Measurements from ENCODE around the gene KCNJ10.

Gene KCNJ10

DNA sequence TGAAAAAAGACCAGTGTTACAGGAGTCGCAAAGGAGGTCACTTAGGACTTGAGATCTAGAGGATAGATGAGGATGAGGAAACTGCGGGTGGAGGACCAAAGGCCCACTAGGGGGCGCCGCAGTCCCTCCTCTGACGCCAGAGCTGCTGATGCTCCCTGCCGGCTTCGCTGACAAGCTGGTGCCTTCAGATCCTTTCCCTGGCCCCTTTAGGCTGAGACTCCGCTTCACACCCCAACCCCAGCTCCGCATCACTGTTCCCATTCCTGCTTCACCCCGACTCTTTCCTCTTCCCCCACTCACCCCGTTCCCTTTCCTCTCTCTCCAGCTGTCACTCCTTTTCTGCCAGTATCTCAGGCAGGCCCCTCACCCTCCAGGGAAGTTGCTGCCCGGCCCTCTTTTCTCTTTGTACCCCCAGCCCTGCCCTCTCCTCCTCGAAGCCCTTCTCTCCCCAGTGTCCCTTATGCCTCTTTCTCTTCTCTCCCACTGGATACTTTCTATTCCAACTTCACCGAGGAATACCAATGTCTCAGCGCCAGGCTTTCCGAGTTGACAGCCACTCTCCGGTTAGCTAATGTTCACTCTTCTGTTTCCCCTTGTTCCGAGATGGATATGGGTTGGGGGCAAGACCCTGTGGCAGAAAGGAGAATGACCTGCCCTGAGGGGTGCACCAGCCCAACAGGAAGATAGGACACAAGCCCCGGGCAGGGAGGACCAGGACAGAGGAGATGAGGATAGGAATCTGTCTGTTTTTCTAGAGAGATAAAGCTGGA lies 15.9 kb upstream of the KCNJ10 start:
- Histone ChIP-seq H3K27ac (ENCODE audit: low read length) (no peak overlapping the region), H3K79me2 (ENCODE audit: low read length) (no peaks in the 10 kb centered on the region), H4K20me1 (ENCODE audit: insufficient read depth, low read length) (no peaks in the 10 kb centered on the region), H2AFZ (ENCODE audit: low read depth, low read length) (no peak overlapping the region), H3K4me1 (ENCODE audit: low read length) (no peaks in the 10 kb centered on the region), H3K9me3 (ENCODE audit: insufficient read depth, low read length) (no peaks in the 10 kb centered on the region), H3K9ac (ENCODE audit: low read length) (no peak overlapping the region), H3K36me3 (replicated peaks; ENCODE audit: low read depth, low read length) (no peaks in the 10 kb centered on the region), H3K4me2 (ENCODE audit: low read length) (no peak overlapping the region), H3K27me3 (ENCODE audit: low read depth, low read length) (peaks cover 10% of the 10 kb centered on the region), H3K4me3 (ENCODE audit: low read length) (no peak overlapping the region)
- TF ChIP-seq EZH2phosphoT487 (IDR thresholded peaks at IDR 0.05; ENCODE audit: low read depth) (no peak), CTCF (IDR thresholded peaks at IDR 0.05; ENCODE audit: low read depth, low read length) (peak; percentile 95)

- H3K4me2 ChIP-seq (ENCODE audit: low read length): no peak overlapping the region
- TF ChIP-seq EZH2phosphoT487 (IDR thresholded peaks at IDR 0.05; ENCODE audit: low read depth) (no peak), CTCF (IDR thresholded peaks at IDR 0.05; ENCODE audit: low read depth, low read length) (no peak)
- no peaks in the 10 kb centered on the region for H4K20me1 ChIP-seq (ENCODE audit: insufficient read depth, low read length)
- no peak overlapping the region for H3K4me3 ChIP-seq (ENCODE audit: low read length)
- no peak overlapping the region for H3K9ac ChIP-seq (ENCODE audit: low read length)
- H3K4me1 ChIP-seq (ENCODE audit: low read length): no peaks in the 10 kb centered on the region
- H3K9me3 ChIP-seq (ENCODE audit: insufficient read depth, low read length): no peaks in the 10 kb centered on the region
- H3K27ac ChIP-seq (ENCODE audit: low read length): no peak overlapping the region
- H3K27me3 ChIP-seq (ENCODE audit: low read depth, low read length): peaks cover 21% of the 10 kb centered on the region
- no peak overlapping the region for H2AFZ ChIP-seq (ENCODE audit: low read depth, low read length)
- H3K79me2 ChIP-seq (ENCODE audit: low read length): no peaks in the 10 kb centered on the region
- H3K36me3 ChIP-seq (replicated peaks; ENCODE audit: low read depth, low read length): no peaks in the 10 kb centered on the region
Measured at GRCh38 chr1:160084771-160085321, 14.9 kb upstream of the KCNJ10 start.

- H3K4me3 ChIP-seq (ENCODE audit: low read length): no peak overlapping the region
- H3K79me2 ChIP-seq (ENCODE audit: low read length): no peaks in the 10 kb centered on the region
- H3K36me3 ChIP-seq (replicated peaks; ENCODE audit: low read depth, low read length): no peaks in the 10 kb centered on the region
- TF ChIP-seq CTCF (IDR thresholded peaks at IDR 0.05; ENCODE audit: low read depth, low read length) (peak; percentile 55), EZH2phosphoT487 (IDR thresholded peaks at IDR 0.05; ENCODE audit: low read depth) (no peak)
- H3K9me3 ChIP-seq (ENCODE audit: insufficient read depth, low read length): no peaks in the 10 kb centered on the region
- no peak overlapping the region for H3K4me2 ChIP-seq (ENCODE audit: low read length)
- peaks cover 27% of the 10 kb centered on the region for H3K27me3 ChIP-seq (ENCODE audit: low read depth, low read length)
- no peak overlapping the region for H3K9ac ChIP-seq (ENCODE audit: low read length)
- H2AFZ ChIP-seq (ENCODE audit: low read depth, low read length): no peak overlapping the region
- H3K27ac ChIP-seq (ENCODE audit: low read length): no peak overlapping the region
- no peaks in the 10 kb centered on the region for H3K4me1 ChIP-seq (ENCODE audit: low read length)
- no peaks in the 10 kb centered on the region for H4K20me1 ChIP-seq (ENCODE audit: insufficient read depth, low read length)
Measured at GRCh38 chr1:160083968-160084770, 14.2 kb upstream of the KCNJ10 start.

DNA sequence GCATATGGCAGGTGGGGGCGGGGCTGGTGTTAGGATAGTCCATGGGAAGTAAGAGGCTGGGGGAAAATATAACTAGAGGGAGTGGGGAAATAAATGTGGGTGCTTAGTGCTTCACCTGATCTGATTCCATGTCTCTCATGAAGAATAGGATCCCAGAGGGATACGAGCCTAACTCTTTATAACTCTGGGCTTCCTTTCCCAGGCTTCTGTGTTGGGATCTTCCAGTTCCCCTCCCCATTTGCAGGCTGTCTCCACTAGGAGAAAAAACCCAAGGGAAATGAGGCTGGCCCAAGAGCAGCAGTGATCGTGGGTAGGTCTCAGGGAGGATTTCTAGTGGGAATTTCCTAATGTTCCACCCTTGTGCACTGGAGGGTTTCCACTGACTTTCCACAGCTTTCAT lies 13.0 kb upstream of the KCNJ10 start:
- Histone ChIP-seq H3K4me3 (ENCODE audit: low read length) (no peak overlapping the region), H3K79me2 (ENCODE audit: low read length) (no peaks in the 10 kb centered on the region), H3K4me1 (ENCODE audit: low read length) (peaks cover 3% of the 10 kb centered on the region), H3K27me3 (ENCODE audit: low read depth, low read length) (peaks cover 31% of the 10 kb centered on the region), H3K36me3 (replicated peaks; ENCODE audit: low read depth, low read length) (no peaks in the 10 kb centered on the region), H3K4me2 (ENCODE audit: low read length) (no peak overlapping the region), H3K27ac (ENCODE audit: low read length) (no peak overlapping the region), H3K9ac (ENCODE audit: low read length) (no peak overlapping the region), H3K9me3 (ENCODE audit: insufficient read depth, low read length) (no peaks in the 10 kb centered on the region), H2AFZ (ENCODE audit: low read depth, low read length) (no peak overlapping the region), H4K20me1 (ENCODE audit: insufficient read depth, low read length) (no peaks in the 10 kb centered on the region)
- TF ChIP-seq EZH2phosphoT487 (IDR thresholded peaks at IDR 0.05; ENCODE audit: low read depth) (no peak), CTCF (IDR thresholded peaks at IDR 0.05; ENCODE audit: low read depth, low read length) (no peak)

Measured in OCI-LY3 (cell line).